Activated T-helper 1 cell treated with anti-CD3 and anti-CD28 coated beads, Interleukin-12 subunit alpha, Interleukin-12 subunit beta, Interleukin-2, Interleukin-4 antibody, amounts not matched to agents 30 ng/mL and 10 ng/mL and 1 ng/mL, durations not matched to agents 14 hours and 24 hours and 36 hours (primary cell): ENCODE results near the gene RPS6KA2. TPM values are rescaled to one million over a fixed set of nuclear protein-coding genes. Genes with fewer than 3 reads are reported as not detected.

Experiments
- DNase-seq: peaks from one replicate; pipeline ENCODE4 v3.0.0; 2021; ENCODE audit warnings: low spot score
- H3K27ac Mint-ChIP-seq: one replicate; pipeline ENCODE4 v1.8.0; 2021; ENCODE audit warnings: mild to moderate bottlenecking, mixed read lengths
- H3K27me3 Mint-ChIP-seq: one replicate; pipeline ENCODE4 v1.8.0; 2022; ENCODE audit warnings: mild to moderate bottlenecking, moderate library complexity, mixed read lengths; ENCODE audit not compliant: insufficient read depth
- H3K36me3 Mint-ChIP-seq: one replicate; pipeline ENCODE4 v1.8.0; 2021; ENCODE audit warnings: low read depth, mixed read lengths
- H3K4me1 Mint-ChIP-seq: one replicate; pipeline ENCODE4 v1.8.0; 2021; ENCODE audit warnings: low read depth, mixed read lengths
- H3K4me3 Mint-ChIP-seq: one replicate; pipeline ENCODE4 v1.8.0; 2021; ENCODE audit warnings: mild to moderate bottlenecking, moderate library complexity, mixed read lengths
- H3K9me3 Mint-ChIP-seq: one replicate; pipeline ENCODE4 v1.8.0; 2021; ENCODE audit warnings: mixed read lengths
- intact Hi-C: fragments of 100-400 bp; cut with micrococcal nuclease; formaldehyde crosslinking; loops from one replicate; pipeline ENCODE4 v1.15.1; 2024
- total RNA-seq: library from RNA; stranded (reverse); gene quantifications from 2 replicates; pipeline ENCODE4 v1.2.3, GENCODE V29; 2022

The RPS6KA2 gene
- total RNA-seq, 1 donor from 2014 or later, result 2.0 TPM

DNA sequence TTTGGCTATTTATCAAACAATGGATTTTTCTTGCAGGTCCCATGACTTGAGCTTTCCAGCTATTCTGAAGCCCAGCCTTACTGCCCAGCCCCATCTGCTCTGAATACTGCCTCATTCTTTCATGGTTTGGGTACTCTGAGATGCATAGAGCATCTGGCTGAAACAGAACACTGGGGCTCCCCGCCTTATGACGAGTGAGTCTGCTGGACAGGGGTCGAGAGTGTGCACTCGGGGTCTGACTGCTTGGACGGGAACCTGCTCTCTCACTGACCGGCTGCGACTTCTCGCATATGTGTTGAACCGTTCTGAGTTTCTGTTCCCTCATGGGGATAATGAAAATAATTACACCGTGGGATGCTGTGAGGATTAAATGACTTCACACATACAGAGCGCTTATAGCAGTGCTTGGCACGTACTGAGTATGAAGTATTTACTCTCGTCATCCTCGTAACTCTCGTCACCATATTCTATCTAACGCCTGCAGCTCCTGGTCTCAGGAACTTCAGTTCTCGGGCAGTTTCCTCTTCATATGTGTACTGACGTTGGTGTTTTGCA, 184.8 kb downstream of the RPS6KA2 start:
- Mint-ChIP-seq H3K27me3 (peaks cover 11% of the 10 kb centered on the region), H3K9me3 (no peaks in the 10 kb centered on the region), H3K4me1 (no peaks in the 10 kb centered on the region), H3K36me3 (no peaks in the 10 kb centered on the region), H3K27ac (no peak overlapping the region), H3K4me3 (no peak overlapping the region)
- DNase-seq, result no peak
- intact Hi-C loops, result no loop called here

DNA sequence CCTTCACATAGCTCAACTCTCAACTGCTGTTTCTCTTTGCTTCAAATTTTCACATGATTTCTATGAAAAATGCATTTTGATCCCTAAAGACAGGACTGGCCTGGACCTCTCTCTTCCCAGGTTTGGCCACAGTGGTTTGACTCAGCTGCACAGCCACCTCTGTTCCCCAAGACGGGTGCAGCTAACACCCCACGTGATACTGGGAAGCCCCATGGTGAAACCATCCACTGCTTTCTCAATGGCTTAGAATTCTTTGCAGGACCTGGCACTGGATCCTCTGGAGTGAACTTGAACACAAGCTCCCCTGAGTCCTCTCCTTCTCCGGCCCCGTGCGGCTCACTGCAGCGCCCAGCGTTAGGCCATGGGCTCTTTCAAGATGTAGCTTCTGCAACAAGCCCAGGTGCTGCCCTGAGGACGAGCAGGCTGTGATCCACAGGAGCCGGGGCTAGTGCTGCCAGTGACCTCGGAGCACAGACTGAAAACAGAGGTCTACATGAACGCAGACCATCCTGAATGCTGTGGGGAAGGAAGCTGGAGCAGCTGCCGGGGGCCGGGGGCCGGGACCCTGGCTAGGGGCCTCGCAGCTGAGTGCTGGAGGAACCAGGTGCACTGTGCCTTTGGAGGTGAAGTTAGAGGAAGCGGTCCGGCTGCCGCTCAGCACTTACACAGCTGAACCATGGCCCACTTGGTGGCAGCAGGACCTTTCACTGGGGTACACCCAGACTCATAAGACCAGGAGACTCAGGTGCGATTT, 185.5 kb downstream of the RPS6KA2 start:
- no peaks in the 10 kb centered on the region for H3K36me3 Mint-ChIP-seq

DNA sequence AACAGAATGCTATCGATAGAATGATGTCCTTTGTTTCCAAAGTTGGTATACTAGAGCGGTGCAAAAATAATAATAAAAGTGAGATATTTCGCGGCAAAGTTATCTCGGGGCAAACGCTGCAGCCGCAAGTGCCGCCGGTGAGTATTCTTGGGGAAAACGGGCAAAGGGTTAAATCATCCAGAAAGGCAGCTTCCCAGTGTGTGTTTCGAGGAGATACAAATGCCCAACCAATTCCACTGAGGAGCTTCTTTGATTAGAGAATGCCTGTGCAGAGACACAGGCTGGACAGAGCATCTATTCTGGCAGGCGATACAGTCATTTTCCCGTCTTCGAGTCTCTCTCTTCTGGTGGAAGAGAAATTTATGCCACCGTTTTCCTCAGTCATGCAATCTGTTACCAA, 186.3 kb downstream of the RPS6KA2 start:
- intact Hi-C loops, result no loop called here
- H3K4me3 Mint-ChIP-seq, result no peak overlapping the region
- H3K9me3 Mint-ChIP-seq, result no peaks in the 10 kb centered on the region
- no peaks in the 10 kb centered on the region for H3K36me3 Mint-ChIP-seq
- H3K27ac Mint-ChIP-seq, result no peak overlapping the region
- peaks cover 11% of the 10 kb centered on the region for H3K27me3 Mint-ChIP-seq
- peaks cover 4% of the 10 kb centered on the region for H3K4me1 Mint-ChIP-seq
- DNase-seq, result no peak

More for the DNA sequence above, 185.5 kb downstream of the RPS6KA2 start:
- intact Hi-C loops, result no loop called here
- H3K27ac Mint-ChIP-seq, result no peak overlapping the region
- H3K4me3 Mint-ChIP-seq, result no peak overlapping the region
- DNase-seq, result no peak
- H3K4me1 Mint-ChIP-seq, result no peaks in the 10 kb centered on the region
- H3K9me3 Mint-ChIP-seq, result no peaks in the 10 kb centered on the region
- H3K27me3 Mint-ChIP-seq, result peaks cover 11% of the 10 kb centered on the region

DNA sequence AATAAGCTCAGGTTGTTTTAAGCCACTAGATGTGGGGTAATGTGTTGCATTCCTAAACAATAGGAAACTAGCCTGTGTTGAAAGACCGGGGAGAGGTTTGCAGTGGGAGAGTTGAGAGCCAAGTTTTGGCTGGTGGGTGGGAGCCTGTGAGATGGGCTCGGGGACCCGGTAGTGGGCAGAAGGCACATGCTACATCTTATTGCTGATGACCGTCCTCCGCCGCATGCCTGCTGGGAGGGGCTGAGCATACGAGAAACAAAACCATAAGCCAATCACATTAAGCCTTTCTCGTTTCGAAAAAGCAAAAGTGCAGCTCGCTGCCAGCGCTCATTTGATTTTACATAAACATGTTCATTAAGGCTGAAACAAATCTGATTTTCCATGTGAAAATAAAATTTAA, 186.9 kb downstream of the RPS6KA2 start:
- H3K27me3 Mint-ChIP-seq, result peaks cover 11% of the 10 kb centered on the region
- DNase-seq, result no peak
- peaks cover 8% of the 10 kb centered on the region for H3K4me1 Mint-ChIP-seq
- intact Hi-C loops, result no loop called here
- H3K36me3 Mint-ChIP-seq, result no peaks in the 10 kb centered on the region
- no peak overlapping the region for H3K4me3 Mint-ChIP-seq
- H3K9me3 Mint-ChIP-seq, result no peaks in the 10 kb centered on the region
- H3K27ac Mint-ChIP-seq, result no peak overlapping the region

DNA sequence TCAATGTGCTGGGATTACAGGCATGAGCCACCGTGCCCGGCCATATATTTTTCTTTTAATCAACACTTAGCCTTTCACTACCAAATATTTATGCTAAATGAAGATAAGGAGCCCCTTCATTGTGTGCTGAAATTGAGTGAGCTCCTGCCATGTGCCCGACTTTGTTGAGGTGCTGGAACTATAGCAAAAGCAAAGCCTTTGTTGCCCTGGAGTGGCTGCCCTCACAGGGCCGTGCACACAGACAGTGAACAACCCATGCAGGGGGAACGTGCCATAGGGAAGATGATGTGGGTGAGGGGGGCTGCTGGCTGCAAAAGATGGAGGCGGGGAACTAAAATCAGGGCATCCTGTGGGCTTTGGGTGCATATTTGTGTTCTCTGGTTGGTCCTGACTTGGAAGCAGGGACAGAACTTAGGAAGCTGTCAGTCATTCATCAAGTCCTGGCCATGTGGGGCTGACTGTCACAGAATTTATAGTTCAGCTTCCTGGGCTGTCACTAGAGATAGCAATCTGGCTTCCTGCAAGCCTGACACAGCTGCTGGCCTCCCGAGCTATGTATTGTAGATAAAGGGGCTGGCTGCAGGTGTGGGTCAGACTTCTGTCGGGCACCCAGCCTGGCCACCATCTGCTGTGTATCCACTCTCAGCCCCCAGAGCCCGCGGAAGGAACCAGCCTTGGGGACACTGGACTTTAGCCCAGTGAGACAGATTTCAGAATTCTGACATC, 187.5 kb downstream of the RPS6KA2 start:
- Mint-ChIP-seq H3K4me3 (no peak overlapping the region), H3K9me3 (no peaks in the 10 kb centered on the region), H3K36me3 (no peaks in the 10 kb centered on the region), H3K27me3 (peaks cover 11% of the 10 kb centered on the region), H3K4me1 (peaks cover 8% of the 10 kb centered on the region), H3K27ac (no peak overlapping the region)
- intact Hi-C loops, result no loop called here
- DNase-seq, result no peak

DNA sequence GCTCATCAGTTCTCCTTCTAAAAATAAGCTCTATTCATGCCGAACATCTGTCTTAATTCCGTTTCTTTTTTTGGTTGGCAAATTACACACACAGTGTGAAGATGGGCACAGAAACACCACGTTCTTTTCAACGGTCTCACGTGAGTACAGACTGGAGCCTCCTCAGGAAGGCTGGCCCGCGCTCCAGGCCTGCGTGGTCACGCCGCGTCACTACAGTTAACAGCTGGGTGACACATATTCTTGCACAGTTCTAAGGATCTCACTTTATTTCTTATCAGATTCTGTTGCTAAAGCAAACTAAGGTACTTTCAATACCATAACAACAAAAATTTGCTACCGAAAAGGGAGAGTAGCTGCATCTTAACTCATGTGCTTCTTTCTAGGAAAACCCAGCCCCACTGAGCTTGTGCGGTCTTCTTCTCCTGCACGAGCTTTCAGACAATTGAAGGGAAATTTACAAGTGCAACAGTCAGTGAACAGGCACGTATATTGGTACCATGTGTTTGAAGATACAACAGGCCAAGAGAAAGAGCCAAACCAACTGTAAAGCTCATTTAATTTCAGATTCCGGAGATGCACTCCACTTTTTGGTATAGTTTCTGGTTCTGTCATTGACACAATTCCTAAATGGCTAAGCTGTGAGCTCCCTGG, 188.7 kb downstream of the RPS6KA2 start:
- peaks cover 8% of the 10 kb centered on the region for H3K4me1 Mint-ChIP-seq
- intact Hi-C loops, result no loop called here
- no peak for DNase-seq
- H3K27ac Mint-ChIP-seq, result no peak overlapping the region
- no peaks in the 10 kb centered on the region for H3K9me3 Mint-ChIP-seq
- H3K36me3 Mint-ChIP-seq, result no peaks in the 10 kb centered on the region
- no peak overlapping the region for H3K4me3 Mint-ChIP-seq
- H3K27me3 Mint-ChIP-seq, result peaks cover 11% of the 10 kb centered on the region

DNA sequence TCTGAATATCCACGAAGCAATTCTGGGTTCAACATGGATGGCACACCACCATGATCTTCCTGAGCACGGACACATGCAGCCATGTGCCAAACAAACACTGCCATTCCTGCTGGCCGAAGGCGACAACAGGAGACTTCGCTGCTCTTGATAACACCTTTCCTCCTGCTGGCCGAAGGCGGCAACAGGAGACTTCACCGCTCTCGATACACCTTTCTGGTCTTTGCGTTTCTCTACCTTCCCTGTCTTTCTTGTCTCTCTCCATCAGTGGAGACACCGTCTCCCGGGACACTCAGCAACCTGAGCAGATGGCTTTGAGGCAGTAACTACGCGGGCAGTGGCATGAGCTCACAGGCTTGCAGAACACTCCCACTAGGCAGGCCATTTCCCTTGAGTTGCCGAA, 189.4 kb downstream of the RPS6KA2 start:
- no peaks in the 10 kb centered on the region for H3K36me3 Mint-ChIP-seq
- no peaks in the 10 kb centered on the region for H3K9me3 Mint-ChIP-seq
- no peak overlapping the region for H3K4me3 Mint-ChIP-seq
- H3K27ac Mint-ChIP-seq, result no peak overlapping the region
- peaks cover 8% of the 10 kb centered on the region for H3K4me1 Mint-ChIP-seq
- intact Hi-C loops, result no loop called here
- H3K27me3 Mint-ChIP-seq, result peaks cover 11% of the 10 kb centered on the region
- DNase-seq, result no peak

DNA sequence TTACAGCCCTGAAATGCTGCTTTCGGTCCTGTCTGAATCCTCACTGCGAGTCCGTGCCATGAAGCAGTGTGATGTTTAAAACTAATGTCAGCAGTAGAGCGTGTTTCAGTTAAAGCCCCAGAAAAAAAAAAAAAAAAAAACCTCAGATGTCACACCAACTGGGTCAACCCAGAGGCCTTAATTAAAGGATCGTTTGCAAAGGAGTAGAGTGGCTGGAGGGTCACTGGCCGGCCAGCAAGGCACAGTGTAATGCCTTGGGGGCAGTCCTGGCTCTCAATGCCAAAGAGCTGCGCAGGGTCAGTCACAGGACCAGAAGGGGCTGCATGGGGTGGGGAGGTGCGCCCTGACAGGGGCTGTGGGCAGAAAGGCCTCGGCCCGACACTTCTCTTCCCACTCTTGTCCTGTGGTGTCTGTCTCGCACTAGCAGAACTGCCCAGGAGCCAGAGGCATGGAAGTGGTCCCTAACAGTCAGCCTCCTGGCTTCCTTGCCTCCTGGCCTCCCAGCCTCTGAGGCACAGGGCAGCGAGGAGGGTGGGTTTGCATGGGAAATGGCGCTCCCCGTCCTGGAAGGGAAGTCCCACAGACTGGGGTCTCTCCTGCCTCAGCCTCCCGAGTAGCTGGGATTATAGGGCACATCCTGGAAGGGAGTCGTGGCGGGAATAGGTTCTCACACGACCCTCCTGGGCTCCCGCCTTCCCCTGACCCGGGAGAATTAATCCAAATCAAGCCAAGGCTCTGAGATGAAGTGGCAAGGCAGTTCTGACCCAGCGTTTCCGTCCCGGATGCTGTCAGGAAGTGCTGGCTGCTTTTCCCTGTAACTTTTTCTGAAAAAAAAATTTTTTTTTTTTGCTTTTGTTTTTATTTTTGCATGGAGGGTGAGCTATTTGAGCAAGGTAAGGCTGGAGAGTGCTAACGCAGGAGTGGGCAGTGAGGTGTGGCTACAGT, 190.6 kb downstream of the RPS6KA2 start:
- Mint-ChIP-seq H3K27me3 (peaks cover 11% of the 10 kb centered on the region), H3K4me1 (peaks cover 8% of the 10 kb centered on the region), H3K9me3 (no peaks in the 10 kb centered on the region), H3K4me3 (no peak overlapping the region), H3K27ac (no peak overlapping the region), H3K36me3 (no peaks in the 10 kb centered on the region)
- intact Hi-C loops, result no loop called here
- no peak for DNase-seq

DNA sequence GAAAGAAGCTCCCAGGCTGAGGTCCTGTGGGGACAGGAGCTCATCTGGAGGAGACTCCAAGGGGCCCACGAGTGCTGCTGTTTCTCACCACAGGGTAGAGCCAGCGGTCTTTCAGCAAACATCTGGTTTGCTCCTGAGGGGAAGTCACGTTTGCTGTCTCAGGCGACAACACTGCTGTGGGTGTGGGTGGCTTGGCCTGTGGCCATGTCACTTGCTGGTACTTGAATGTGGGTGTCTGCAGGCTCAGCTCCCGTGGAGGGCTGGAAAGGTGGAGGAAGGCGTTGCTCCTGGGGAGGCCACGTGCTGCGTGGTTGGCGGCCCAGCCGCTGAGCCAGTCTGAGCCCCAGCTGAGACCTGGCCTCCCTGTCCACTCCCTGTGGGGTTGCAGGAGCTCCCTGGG, 191.5 kb downstream of the RPS6KA2 start:
- DNase-seq, result no peak
- intact Hi-C loops, result no loop called here

DNA sequence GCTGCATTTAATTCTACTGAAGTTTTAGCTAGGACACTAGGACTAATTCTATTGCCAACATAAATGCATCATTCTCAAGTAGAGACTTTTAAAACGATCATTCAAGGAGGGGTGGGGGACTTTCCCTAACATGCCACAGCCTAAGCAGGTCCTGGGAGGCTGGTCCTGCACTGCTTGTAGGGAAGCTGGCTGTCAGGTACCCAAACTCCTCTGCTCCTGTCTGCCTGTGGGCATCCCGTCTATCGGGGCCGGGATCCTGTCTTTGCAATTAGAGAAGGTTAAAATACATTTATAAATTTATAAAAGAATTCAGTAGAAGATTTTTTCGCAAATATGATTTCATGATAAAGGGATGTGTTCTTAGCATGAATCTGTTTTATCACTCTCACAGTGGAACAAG, 192.7 kb downstream of the RPS6KA2 start:
- intact Hi-C loops, result no loop called here
- H3K36me3 Mint-ChIP-seq, result no peaks in the 10 kb centered on the region

More for the DNA sequence above, 191.5 kb downstream of the RPS6KA2 start:
- Mint-ChIP-seq H3K27me3 (peaks cover 9% of the 10 kb centered on the region), H3K27ac (no peak overlapping the region), H3K9me3 (no peaks in the 10 kb centered on the region), H3K36me3 (no peaks in the 10 kb centered on the region), H3K4me3 (no peak overlapping the region), H3K4me1 (peaks cover 8% of the 10 kb centered on the region)

DNA sequence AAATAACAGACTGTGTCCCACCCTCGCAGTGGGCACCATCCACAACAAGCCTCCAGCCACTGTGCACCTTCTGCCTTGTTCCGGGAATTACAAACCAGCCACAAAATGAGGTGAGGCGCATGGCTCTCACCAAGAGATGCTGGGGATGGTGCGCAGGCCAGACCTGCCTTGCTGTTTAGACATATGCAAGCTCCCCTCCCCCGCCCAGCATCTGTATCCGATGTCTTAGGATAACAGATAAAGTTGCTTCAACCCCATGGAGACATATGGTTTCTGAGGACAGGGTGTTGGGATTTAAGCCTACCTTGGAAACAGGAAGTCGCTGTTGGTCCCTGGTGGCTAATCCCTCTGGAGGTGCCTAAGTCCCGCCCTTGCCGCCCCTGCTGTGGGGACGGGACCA, 194.0 kb downstream of the RPS6KA2 start:
- Mint-ChIP-seq H3K4me1 (peaks cover 8% of the 10 kb centered on the region), H3K4me3 (no peak overlapping the region), H3K27me3 (no peaks in the 10 kb centered on the region), H3K27ac (no peak overlapping the region), H3K36me3 (peaks cover 4% of the 10 kb centered on the region), H3K9me3 (peaks cover 4% of the 10 kb centered on the region)
- no peak for DNase-seq
- intact Hi-C loops, result no loop called here

More for the DNA sequence above, 192.7 kb downstream of the RPS6KA2 start:
- Mint-ChIP-seq H3K27ac (no peak overlapping the region), H3K4me1 (peaks cover 8% of the 10 kb centered on the region), H3K4me3 (no peak overlapping the region), H3K27me3 (no peaks in the 10 kb centered on the region), H3K9me3 (no peaks in the 10 kb centered on the region)
- DNase-seq, result no peak

DNA sequence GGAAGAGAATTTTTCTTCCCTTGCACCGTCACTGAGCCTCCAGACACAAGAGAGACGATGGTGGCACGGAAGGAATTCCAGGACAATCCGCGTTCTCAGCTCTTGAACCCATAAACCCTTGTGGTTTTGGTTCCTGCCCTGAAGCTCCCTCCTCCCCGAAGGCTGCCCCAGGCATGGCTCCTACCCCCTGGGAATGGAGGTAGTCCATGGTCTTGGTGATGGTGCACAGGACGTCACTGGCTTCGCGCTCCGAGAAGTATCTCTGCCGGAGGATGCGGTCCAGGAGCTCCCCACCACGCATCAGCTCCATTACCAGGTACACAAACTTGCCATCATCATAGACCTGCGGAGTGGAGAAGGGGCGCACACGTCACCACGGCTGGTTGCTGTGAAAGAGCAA, 196.8 kb downstream of the RPS6KA2 start:
- H3K4me3 Mint-ChIP-seq, result no peak overlapping the region
- peaks cover 5% of the 10 kb centered on the region for H3K36me3 Mint-ChIP-seq
- no peaks in the 10 kb centered on the region for H3K4me1 Mint-ChIP-seq
- no peaks in the 10 kb centered on the region for H3K27me3 Mint-ChIP-seq
- peaks cover 4% of the 10 kb centered on the region for H3K9me3 Mint-ChIP-seq
- no peak overlapping the region for H3K27ac Mint-ChIP-seq
- no peak for DNase-seq
- intact Hi-C loops, result no loop called here
